GM18526 (cell line): ENCODE data around the gene EMX1.

Source experiments
- POLR2A ChIP-seq: IDR thresholded peaks from 3 replicates; pipeline ENCODE4 v1.6.1; 2011; ENCODE audit not compliant: insufficient read length; ENCODE audit errors: extremely low read depth

The EMX1 gene

DNA sequence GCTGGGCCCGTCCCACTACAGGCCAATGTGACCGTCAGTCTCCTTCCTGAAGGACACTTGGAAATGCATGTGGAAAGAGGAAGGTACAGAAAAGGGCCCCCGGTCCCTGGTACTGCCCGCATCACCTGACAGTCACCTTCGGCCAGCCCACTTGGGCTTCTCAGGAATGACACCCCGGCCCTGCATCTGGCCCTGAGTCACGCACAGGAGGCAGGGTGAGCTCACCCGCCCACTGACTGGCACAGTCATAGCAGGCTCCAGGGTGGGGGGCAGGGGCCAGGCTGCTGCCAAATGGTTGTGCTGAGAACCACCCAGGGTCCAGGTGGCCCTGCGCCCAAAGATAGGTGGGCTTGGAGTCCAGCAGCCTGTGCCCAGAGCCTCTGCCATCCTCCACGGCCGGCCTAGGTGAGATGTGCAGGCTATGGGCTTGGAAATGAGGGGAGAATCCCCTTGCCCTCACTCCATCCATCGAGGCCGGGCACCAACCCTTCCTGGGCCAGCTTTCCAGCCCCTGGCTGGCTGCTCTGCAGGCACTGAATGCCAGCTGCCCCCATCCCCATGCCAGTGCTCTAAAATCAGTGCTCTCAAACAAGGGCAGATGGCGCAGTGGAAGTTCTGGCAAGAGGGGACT lies 14.1 kb downstream of the EMX1 start:
- no peak for TF ChIP-seq POLR2A

DNA sequence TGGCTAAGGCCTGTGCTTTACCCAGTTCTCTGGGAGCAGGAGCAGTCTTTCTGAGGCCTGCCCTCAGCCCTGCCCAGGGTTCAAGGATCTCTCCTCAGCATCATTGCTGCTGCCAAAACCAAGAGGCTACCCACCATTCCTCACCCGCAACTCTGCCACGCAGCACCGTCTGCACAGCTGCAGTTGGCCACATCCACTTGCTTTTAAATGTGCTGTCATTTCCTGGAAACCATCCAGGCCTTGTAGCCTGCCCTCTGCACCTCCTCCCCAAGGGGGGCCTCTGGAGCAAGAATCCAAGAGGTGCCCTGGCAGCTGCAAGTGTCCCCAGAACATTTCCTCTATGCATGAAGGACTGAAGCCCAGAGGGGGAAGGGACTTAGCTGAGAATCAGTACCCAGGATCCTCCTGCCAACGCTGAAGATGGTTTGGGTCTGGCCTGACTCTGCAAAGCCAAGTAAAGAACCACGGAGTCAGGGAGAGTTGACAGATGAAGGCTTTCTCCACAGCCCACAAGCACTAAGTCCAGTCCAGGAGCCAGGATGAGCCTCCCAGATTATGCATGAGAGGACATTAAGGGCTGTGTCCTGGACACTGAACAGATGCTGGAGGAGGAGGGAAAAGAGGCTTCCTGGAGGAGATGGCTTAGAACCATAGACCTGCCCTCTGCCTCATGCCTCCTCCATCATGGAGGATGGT lies 14.9 kb downstream of the EMX1 start:
- TF ChIP-seq POLR2A = no peak

- TF ChIP-seq POLR2A = no peak
Observed at GRCh38 chr2:72932805-72933204, 15.5 kb downstream of the EMX1 start.

GRCh38 chr2:72933207-72933606 lies 15.9 kb downstream of the EMX1 start:
- no peak for TF ChIP-seq POLR2A

DNA sequence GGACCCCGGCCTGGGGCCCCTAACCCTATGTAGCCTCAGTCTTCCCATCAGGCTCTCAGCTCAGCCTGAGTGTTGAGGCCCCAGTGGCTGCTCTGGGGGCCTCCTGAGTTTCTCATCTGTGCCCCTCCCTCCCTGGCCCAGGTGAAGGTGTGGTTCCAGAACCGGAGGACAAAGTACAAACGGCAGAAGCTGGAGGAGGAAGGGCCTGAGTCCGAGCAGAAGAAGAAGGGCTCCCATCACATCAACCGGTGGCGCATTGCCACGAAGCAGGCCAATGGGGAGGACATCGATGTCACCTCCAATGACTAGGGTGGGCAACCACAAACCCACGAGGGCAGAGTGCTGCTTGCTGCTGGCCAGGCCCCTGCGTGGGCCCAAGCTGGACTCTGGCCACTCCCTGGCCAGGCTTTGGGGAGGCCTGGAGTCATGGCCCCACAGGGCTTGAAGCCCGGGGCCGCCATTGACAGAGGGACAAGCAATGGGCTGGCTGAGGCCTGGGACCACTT lies 16.4 kb downstream of the EMX1 start:
- no peak for TF ChIP-seq POLR2A

GRCh38 chr2:72934683-72935610 lies 17.6 kb downstream of the EMX1 start:
- no peak for TF ChIP-seq POLR2A

DNA sequence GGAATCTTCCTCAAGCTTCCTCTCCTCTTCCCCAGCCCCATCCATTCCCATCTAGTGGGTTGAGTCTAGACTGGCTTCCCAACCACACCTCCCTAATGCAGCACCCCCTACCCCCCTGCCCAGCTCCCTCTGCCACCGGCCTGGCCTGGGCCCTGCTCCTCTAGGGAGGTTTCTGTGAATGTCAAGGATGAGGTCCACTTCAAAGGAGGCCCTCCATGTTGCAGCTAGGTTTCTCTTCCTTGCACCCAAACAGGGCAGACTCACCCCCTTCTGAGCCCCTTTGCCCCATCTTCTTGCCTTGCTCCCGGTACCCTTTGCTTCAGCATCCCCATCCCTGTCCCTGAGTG lies 18.3 kb downstream of the EMX1 start:
- TF ChIP-seq POLR2A = no peak

DNA sequence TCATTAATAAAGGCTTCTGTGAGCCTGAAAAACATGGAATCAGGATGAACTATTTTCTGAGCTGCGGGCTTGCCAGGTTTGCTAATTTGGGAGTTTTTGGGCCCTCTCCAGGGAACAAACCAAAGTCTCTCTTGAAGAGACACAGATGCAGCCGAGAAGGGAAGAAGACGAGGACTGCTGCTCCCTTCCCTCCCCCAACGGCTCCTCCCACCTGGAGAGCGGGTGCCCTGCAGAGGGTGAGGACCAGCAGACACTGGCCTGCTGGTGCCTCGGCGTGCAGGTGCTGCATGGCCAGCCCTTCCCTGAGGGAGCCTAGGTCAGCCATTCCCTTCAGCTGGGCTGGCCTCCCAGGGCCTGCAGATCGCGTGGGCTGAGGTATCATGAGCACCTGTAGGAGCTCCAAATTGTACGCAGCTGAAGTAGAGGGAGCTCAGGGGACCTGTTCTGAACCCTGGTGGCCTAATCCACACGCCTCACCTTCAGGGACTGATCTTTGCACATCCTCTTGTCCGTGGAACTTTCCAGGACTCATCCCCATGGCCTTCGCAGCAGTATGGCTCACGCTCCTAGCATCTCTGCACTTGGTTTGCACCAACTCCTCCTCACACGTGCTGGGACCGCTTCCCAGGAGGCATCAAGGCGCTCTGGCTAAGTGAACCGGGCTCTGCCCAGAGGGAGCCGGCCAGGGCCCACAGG lies 19.5 kb downstream of the EMX1 start:
- TF ChIP-seq POLR2A = no peak

DNA sequence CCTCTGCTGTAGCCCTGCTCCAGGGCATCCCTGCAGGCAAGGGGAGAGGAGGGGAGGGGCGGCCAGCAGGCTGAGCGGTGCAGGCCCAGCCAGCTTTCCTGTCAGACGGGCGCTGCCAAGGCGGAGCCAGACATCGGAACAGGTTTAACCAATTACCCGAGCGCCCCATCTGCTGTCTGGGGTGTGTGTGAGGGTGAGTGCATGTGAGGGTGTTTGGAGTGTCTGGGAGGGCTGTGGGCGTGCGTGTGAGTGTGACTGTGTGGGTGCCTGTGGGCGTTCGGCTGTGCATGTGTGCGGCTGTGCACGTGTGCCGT lies 20.0 kb downstream of the EMX1 start:
- no peak for TF ChIP-seq POLR2A

- no peak for TF ChIP-seq POLR2A
Observed at GRCh38 chr2:72938455-72938854, 21.1 kb downstream of the EMX1 start.

DNA sequence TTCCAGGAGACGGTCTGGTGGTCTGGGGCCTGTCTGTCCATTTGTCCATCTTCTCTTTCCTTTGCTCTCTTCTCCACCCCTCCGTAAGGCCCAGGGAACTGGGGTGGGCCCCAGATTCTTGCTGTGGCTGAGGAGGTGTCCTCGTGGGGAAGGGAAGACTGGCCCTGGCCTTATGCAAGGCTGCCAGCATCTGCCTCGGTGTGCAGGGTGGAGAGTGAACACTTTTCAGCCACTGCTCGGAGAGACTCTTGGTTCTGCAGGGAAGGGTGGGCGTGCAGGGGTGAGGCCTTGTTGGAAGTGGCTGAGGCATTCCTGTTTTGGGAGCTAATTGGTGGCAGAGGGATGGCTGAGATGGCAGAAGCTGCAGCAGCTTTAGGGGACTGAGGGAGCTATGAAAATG lies 23.0 kb downstream of the EMX1 start:
- TF ChIP-seq POLR2A = no peak

DNA sequence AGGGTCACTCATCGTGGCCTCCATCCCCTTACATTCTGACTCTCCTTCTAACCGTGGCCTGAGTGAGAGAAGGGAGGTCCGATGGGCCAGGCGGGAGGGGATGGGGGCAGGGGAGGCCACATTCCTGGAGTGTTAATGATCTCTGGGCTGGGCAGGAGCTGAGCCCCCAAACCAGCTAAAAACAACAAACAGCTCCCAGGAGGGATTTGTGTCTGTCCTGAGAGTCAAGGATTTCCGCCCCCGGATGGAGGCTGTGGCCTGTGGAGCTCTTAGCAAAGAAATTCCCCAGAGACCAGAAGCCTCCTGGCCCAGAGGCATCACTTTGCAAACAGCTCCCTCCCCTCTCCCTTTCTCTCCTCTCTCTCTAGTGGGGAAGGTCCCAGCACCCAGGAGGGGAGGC lies 23.5 kb downstream of the EMX1 start:
- no peak for TF ChIP-seq POLR2A

DNA sequence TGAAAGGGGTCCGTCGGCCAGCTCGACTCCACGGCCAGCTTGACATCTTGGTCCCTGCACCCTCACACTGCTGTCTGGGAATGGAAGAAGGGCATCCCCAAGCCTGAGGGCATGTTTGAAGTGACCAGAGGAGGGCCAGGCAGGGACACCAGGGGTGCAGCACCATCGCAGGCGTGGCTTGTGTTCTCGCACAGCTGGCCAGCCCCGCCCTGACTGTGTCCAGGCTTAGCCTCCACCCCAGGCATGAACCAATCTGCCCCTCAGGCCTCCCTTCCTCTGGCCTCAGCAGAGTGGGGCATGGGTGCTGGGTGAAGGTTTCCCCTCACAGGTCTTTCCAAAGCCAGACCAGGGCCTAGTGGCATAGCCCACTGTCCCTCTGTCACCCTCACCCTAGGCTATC lies 25.0 kb downstream of the EMX1 start:
- no peak for TF ChIP-seq POLR2A

GRCh38 chr2:72942881-72943418 lies 25.6 kb downstream of the EMX1 start:
- TF ChIP-seq POLR2A = no peak
